NCI-H2196 treated with DMSO at 0.1 percent for 48 hours (cell line): ENCODE results near the gene NCAPD2.

Experiments
- DNase-seq: peaks from one replicate; lab custom pipeline; 2025; ENCODE audit not compliant: unreplicated experiment; lab: John Stamatoyannopoulos, UW

The NCAPD2 gene

DNA sequence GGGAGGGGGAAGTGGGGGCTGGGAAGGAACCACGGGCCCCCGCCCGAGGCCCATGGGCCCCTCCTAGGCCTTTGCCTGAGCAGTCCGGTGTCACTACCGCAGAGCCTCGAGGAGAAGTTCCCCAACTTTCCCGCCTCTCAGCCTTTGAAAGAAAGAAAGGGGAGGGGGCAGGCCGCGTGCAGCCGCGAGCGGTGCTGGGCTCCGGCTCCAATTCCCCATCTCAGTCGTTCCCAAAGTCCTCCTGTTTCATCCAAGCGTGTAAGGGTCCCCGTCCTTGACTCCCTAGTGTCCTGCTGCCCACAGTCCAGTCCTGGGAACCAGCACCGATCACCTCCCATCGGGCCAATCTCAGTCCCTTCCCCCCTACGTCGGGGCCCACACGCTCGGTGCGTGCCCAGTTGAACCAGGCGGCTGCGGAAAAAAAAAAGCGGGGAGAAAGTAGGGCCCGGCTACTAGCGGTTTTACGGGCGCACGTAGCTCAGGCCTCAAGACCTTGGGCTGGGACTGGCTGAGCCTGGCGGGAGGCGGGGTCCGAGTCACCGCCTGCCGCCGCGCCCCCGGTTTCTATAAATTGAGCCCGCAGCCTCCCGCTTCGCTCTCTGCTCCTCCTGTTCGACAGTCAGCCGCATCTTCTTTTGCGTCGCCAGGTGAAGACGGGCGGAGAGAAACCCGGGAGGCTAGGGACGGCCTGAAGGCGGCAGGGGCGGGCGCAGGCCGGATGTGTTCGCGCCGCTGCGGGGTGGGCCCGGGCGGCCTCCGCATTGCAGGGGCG, 40.2 kb downstream of the NCAPD2 start, which contains the start of gene GAPDH:
TSS of gene GAPDH (plus strand) at position 595 of the 772 bp plus-strand sequence. CDS start 316 bp downstream, outside the sequence.
- DNase-seq: peak; percentile 78

DNA sequence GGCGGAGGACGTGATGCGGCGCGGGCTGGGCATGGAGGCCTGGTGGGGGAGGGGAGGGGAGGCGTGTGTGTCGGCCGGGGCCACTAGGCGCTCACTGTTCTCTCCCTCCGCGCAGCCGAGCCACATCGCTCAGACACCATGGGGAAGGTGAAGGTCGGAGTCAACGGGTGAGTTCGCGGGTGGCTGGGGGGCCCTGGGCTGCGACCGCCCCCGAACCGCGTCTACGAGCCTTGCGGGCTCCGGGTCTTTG, 40.7 kb downstream of the NCAPD2 start:
- no peak for DNase-seq

DNA sequence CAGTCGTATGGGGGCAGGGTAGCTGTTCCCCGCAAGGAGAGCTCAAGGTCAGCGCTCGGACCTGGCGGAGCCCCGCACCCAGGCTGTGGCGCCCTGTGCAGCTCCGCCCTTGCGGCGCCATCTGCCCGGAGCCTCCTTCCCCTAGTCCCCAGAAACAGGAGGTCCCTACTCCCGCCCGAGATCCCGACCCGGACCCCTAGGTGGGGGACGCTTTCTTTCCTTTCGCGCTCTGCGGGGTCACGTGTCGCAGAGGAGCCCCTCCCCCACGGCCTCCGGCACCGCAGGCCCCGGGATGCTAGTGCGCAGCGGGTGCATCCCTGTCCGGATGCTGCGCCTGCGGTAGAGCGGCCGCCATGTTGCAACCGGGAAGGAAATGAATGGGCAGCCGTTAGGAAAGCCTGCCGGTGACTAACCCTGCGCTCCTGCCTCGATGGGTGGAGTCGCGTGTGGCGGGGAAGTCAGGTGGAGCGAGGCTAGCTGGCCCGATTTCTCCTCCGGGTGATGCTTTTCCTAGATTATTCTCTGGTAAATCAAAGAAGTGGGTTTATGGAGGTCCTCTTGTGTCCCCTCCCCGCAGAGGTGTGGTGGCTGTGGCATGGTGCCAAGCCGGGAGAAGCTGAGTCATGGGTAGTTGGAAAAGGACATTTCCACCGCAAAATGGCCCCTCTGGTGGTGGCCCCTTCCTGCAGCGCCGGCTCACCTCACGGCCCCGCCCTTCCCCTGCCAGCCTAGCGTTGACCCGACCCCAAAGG, 41.2 kb downstream of the NCAPD2 start:
- DNase-seq: no peak

DNA sequence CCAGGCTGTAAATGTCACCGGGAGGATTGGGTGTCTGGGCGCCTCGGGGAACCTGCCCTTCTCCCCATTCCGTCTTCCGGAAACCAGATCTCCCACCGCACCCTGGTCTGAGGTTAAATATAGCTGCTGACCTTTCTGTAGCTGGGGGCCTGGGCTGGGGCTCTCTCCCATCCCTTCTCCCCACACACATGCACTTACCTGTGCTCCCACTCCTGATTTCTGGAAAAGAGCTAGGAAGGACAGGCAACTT, 41.7 kb downstream of the NCAPD2 start:
- no peak for DNase-seq

DNA sequence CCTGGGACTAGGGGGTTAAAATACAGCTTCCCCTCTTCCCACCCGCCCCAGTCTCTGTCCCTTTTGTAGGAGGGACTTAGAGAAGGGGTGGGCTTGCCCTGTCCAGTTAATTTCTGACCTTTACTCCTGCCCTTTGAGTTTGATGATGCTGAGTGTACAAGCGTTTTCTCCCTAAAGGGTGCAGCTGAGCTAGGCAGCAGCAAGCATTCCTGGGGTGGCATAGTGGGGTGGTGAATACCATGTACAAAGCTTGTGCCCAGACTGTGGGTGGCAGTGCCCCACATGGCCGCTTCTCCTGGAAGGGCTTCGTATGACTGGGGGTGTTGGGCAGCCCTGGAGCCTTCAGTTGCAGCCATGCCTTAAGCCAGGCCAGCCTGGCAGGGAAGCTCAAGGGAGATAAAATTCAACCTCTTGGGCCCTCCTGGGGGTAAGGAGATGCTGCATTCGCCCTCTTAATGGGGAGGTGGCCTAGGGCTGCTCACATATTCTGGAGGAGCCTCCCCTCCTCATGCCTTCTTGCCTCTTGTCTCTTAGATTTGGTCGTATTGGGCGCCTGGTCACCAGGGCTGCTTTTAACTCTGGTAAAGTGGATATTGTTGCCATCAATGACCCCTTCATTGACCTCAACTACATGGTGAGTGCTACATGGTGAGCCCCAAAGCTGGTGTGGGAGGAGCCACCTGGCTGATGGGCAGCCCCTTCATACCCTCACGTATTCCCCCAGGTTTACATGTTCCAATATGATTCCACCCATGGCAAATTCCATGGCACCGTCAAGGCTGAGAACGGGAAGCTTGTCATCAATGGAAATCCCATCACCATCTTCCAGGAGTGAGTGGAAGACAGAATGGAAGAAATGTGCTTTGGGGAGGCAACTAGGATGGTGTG, 42.3 kb downstream of the NCAPD2 start:
- no peak for DNase-seq

DNA sequence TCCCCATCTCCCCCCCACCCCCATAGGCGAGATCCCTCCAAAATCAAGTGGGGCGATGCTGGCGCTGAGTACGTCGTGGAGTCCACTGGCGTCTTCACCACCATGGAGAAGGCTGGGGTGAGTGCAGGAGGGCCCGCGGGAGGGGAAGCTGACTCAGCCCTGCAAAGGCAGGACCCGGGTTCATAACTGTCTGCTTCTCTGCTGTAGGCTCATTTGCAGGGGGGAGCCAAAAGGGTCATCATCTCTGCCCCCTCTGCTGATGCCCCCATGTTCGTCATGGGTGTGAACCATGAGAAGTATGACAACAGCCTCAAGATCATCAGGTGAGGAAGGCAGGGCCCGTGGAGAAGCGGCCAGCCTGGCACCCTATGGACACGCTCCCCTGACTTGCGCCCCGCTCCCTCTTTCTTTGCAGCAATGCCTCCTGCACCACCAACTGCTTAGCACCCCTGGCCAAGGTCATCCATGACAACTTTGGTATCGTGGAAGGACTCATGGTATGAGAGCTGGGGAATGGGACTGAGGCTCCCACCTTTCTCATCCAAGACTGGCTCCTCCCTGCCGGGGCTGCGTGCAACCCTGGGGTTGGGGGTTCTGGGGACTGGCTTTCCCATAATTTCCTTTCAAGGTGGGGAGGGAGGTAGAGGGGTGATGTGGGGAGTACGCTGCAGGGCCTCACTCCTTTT, 43.1 kb downstream of the NCAPD2 start:
- no peak for DNase-seq

DNA sequence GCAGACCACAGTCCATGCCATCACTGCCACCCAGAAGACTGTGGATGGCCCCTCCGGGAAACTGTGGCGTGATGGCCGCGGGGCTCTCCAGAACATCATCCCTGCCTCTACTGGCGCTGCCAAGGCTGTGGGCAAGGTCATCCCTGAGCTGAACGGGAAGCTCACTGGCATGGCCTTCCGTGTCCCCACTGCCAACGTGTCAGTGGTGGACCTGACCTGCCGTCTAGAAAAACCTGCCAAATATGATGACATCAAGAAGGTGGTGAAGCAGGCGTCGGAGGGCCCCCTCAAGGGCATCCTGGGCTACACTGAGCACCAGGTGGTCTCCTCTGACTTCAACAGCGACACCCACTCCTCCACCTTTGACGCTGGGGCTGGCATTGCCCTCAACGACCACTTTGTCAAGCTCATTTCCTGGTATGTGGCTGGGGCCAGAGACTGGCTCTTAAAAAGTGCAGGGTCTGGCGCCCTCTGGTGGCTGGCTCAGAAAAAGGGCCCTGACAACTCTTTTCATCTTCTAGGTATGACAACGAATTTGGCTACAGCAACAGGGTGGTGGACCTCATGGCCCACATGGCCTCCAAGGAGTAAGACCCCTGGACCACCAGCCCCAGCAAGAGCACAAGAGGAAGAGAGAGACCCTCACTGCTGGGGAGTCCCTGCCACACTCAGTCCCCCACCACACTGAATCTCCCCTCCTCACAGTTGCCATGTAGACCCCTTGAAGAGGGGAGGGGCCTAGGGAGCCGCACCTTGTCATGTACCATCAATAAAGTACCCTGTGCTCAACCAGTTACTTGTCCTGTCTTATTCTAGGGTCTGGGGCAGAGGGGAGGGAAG, 43.9 kb downstream of the NCAPD2 start:
- peak; percentile 17 for DNase-seq

DNA sequence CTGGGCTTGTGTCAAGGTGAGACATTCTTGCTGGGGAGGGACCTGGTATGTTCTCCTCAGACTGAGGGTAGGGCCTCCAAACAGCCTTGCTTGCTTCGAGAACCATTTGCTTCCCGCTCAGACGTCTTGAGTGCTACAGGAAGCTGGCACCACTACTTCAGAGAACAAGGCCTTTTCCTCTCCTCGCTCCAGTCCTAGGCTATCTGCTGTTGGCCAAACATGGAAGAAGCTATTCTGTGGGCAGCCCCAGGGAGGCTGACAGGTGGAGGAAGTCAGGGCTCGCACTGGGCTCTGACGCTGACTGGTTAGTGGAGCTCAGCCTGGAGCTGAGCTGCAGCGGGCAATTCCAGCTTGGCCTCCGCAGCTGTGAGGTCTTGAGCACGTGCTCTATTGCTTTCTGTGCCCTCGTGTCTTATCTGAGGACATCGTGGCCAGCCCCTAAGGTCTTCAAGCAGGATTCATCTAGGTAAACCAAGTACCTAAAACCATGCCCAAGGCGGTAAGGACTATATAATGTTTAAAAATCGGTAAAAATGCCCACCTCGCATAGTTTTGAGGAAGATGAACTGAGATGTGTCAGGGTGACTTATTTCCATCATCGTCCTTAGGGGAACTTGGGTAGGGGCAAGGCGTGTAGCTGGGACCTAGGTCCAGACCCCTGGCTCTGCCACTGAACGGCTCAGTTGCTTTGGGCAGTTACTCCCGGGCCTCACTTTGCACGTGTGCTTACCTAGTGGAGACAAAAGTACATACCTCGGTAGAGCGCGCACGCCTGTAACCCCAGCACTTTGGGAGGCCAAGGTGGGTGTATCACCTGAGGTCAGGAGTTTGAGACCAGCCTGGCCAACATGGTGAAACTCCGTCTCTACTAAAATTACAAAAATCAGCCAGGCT, 44.8 kb downstream of the NCAPD2 start:
- DNase-seq: no peak

DNA sequence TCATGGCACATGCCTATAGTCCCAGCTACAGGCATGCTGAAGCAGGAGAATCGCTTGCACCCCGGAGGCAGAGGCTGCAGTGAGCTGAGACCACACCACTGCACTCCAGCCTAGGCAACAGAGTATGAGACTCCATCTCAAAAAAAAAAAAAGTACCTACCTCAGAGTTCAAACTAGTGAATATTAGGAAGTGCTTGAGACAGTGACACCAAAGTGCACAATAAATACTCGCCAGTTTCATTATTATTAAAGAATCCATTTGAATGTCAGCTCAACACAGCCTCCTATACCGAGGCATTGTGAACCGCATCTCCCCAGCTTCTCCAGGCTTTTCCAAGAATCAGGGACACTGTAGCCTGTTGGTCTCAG, 45.4 kb downstream of the NCAPD2 start:
- DNase-seq: no peak

DNA sequence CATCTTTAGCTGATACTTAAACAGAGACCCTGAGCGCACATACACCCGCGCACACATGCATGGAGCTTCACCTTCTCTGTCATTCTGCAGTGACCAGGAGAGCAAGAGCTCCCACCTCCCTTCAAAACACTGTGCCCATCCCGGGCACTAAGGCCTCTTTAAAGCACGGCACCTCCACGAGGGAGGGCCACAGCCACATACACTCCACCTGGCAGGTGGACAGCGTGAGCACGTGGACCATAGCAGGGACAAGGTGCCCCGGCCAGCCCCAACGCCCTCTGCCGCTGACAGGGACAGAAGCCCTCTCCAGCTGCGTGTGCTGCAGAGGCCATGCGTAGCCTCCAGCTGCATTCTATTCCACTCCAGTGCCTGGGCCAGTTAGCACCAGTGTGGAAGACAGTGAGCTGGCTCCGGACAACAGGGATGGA, 45.8 kb downstream of the NCAPD2 start:
- no peak for DNase-seq

DNA sequence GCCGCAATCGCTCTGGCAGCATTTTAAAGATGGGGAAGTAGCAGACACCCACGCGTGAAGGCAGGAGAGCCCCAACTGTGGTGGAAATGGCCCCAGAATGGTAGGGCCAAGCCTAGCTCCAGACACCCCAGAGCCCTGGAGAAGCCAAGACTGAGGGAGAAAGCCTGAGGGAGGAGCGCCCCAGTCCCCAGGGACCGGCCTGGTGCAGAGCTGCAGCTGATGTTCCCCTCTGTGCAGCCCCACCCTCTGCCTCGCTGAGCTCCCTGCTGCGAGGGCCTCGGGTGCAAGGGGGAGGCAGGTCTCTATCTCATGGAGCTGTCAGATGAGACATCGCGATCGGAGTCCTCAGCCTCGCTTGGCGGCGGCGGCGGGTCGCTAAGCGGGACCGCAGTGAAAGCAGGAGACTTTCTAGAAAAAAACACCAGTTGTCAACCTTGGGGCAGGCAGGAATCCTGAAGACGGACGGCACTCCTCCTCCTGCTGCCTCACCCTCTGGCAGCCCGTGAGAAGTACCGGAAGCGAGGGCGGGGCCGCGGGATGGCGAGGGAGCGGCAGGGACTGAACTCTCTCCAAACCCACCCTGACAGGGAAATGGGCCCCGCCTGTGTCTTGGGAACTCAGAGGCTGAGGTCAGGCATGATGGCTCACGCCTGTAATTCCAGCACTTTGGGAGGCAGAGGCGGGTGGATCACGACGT, 46.4 kb downstream of the NCAPD2 start:
- no peak for DNase-seq

DNA sequence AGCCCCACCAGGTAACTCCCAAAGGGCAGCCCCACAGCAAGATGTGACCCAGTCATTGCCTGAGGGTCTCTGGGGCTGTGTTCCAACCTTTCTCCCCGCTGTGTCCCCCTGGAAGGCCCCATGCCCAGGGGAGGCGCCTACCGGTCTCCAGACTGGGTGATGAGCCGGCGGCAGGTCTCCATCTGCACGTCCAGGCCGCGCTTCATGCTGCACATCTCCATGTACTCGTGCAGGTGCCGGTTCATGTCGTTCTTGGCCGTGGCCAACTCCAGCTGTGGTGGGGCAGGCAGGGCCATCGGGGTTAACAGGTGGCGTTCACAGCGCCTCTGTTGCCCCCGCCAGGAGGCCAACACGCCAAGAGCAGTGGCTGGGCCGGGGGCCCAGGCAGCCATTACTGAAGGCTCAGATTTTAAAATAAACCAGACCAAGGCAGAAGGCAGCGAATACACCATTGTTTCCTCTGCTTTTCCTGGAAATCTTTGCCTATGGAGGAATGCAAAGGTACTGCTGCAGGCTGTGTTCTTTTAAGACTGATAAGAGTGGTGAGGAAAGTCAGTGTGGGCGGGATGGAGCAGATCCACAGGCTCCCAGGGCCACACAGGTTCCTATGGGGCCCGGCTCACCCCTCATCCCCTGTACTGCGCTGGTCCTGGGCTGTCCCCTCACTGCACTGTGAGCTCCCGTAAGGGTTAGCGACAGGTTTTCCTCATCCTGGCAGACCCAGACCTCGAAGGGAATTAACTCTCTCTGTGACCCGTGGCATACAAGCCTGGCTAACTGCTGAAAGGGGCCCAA, 47.7 kb downstream of the NCAPD2 start:
- no peak for DNase-seq

DNA sequence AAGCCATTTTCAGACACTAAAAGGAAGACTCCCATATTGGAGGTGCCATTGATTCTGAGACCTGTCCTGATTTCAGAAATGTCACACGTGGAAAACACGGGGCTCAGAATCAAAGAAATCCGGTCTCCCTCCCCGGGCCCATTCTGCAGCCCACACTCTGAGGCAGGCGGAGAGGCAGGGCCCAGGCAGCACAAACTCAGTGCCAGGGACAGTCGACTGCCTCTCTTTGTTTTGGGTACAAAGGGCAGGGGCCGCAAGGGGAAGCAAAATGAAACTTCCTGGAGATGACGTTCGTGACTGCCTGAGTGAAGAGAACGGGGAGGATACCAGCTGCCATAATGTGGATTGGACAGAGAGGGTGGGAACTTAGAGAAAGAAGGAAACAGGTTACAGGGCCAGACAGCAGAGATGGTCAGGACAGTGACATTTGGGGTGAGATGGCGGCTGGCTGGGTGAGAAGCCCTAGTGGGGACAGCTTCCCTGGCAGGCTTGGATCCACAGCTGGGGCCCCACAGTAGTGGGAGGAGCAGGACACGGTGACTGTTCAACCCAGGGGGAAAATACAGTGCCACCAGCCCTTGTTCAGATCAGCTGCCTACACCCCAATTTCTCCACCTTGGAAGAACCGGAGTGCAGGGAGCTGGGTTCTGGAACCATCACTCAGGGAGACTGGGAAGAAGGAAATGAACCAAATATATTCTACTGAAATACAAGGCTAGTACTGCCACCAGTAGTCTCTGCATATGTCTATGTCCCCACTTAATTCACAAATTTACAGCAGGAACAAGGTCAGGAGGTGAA, 48.5 kb downstream of the NCAPD2 start:
- no peak for DNase-seq

DNA sequence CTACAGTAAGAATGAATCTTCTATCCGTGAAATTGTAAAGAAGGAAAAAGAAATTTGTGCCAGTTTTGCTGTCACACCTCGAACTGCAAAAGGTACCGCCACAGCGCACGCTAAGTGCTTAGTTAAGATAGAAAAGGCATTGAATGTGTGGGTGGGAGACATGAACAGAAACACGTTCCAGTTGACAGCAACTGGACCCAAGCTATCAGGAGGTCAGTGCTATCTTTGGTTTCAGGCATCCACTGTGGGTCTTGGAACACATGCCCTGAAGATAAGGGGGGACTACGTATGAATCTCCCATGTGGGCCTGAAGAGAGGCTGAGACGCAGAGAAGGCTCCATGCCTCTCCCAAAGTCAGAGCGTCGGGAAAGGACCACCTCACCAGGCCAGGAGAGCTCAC, 52.1 kb downstream of the NCAPD2 start:
- no peak for DNase-seq

DNA sequence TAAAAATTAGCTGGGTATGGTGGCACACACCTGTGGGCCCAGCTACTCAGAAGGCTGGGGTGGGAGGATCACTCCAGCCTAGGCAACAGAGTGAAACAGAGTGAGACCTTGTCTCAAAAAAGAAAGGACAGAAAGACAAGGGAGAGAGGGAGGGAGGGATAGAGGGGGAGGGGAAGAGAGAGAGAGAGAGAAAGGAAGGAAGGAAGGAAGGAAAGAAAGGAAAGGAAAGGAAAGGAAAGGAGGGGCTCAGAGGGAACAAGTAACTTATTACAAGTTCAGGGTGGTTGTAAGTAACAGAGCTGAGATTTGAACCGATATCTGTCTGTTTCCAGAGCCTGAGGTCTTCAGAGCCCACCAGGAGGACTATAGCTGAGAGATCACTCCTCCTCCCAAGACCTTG, 53.7 kb downstream of the NCAPD2 start:
- DNase-seq: no peak

DNA sequence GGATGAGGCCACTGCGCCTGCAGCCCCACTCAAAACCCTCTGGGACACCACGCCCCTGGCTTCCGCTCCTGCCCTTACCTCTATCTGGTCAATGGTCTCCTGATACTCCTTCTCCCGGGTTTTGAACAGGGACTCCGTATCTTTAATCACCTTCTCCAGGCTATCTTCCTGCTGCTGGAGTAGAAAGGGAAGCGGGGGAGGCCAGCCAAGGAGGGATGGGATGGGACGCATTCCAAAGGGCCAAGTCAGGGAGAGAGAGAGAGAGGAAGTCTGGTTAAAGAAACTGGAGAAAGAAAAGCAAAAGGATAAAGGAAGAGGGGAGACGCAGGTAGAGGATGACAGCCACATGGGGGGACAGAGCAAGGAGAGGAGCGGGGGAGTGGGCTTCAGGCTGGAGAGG, 54.1 kb downstream of the NCAPD2 start:
- no peak for DNase-seq

DNA sequence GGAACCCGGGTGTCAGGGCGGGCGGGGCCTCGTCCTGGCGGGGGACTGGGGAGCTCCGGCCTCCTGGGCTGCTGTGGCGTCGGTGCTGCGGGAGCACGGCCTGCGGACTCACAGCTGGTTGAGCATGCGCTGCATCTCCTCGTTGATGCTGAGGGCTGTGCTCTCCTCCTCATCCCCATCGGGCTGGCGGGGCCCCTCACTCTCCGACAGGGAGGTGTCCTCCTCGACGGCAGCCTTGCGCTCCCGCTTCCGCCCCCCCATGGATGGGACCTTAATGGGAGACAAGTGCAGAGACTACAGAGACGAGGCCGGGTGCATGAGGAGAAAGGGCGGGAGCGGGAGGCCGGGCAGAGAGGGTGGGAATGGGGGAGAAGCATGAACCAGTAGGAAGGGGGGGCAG, 54.7 kb downstream of the NCAPD2 start:
- no peak for DNase-seq
